GM15510 (cell line): ENCODE data around the gene DYSF.

ENCODE experiments used
- POLR2A ChIP-seq: IDR thresholded peaks from 3 replicates; pipeline ENCODE4 v1.6.1; 2011; ENCODE audit warnings: borderline replicate concordance; ENCODE audit not compliant: insufficient read length; ENCODE audit errors: extremely low read depth

DYSF gene

DNA sequence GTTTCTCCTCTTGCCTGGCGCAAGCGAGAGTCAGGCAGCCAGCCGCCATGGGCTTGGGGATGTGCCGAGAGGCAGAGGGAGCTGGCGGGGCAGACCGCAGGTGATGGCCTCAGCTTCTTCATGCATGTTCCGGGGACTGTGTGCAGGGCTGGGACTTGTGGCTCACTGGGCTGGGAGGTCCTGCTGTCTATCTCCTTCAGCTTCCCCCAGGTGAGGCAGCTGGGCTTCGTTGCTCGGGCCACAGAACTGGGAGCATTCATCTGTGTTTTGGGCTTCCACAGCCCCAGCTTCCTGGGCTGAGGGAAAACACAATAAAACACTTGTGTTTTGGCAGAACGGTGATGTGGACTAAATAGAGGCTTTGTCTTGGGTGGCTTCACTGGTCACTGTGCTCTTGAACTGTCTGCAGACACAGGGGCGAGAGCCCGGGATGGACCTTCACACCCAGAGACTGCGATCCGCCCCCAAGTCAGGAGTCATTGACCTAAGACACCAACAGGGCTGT lies 93.5 kb downstream of the DYSF start:
- TF ChIP-seq POLR2A: no peak

- no peak for TF ChIP-seq POLR2A
These were observed 94.4 kb downstream of the DYSF start for GRCh38 chr2:71547616-71548285.

- no peak for TF ChIP-seq POLR2A
These were observed 95.5 kb downstream of the DYSF start for GRCh38 chr2:71548646-71549425.

DNA sequence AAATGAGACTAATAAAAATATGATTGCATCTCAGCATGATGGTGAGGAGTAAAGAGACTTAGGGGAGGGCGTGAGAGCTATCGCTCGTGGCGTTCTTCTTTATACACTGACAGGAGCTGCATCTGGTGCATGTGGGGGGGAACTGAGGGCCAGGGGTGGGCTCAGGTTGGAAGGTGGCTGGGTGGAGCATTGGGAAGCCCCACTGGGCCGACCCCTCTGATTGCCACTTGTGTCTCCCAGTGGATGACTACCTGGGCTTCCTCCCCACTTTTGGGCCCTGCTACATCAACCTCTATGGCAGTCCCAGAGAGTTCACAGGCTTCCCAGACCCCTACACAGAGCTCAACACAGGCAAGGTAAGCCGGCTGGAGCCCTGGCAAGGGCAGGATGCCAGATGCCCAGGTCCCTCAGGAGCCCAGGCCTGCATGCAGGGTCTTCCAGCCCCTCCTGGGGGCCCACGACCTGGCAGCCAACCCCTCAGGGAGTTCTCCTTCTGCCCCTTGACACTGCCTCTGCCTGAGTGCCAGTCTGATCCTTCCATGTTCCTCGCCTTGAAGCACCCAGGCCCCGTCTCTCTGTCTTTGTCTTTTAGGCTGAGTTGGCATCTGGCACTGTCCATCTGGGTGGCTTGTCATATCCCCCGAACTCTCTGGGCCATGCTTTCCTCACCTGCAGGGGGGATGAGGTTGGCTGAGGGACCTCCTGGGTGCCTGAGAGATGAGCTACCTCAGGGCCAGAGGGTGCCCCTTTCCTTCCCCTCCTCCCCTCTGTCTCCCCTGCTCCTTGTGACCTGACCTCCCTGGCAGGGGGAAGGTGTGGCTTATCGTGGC lies 97.7 kb downstream of the DYSF start:
- no peak for TF ChIP-seq POLR2A

DNA sequence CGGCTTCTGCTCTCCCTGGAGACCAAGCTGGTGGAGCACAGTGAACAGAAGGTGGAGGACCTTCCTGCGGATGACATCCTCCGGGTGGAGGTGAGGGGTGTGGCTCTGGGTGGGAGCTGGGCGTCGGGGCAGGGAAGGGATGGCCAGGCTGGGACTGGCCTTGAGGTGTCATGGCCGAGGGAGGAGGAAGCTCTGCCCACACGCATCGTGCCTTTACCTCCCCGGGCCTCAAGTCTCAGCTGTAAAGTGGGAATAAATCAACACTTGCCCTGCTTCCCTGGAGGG lies 98.2 kb downstream of the DYSF start:
- no peak for TF ChIP-seq POLR2A

GRCh38 chr2:71552356-71552755 lies 99.0 kb downstream of the DYSF start:
- TF ChIP-seq POLR2A: no peak

GRCh38 chr2:71552861-71553301 lies 99.5 kb downstream of the DYSF start:
- no peak for TF ChIP-seq POLR2A

DNA sequence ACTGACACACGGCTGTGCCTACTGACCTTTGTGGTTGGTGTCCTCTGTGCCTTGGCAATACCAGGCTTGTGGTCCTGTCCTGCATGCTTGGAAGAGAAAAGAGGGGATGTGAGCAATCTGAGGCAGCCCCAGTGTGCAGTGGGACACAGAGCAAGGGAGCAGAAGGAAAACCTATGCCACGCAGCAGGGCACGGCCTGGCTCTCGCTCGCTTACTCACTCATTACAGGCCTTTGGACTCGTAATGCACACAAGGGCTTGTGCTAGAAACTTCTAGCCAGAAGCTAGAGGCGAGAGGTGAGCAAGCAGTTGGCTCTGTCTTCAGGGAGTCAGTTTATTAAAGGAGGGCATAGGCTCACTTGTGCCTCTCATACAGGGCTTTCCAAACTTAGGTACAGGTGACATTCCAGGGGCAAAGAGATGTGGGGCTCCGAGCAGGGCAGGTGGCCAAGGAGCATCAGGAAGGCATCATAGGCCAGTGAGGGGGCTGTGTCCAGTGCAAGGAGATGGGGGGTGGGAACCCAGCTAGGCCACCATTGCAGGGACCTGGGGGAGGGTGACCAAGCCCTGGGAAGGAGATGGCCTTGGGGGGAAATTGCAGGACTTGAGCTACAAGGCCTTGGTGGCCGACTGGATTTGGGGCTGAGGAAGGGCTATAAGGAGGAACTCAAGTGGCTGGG lies 100.8 kb downstream of the DYSF start:
- TF ChIP-seq POLR2A: no peak

DNA sequence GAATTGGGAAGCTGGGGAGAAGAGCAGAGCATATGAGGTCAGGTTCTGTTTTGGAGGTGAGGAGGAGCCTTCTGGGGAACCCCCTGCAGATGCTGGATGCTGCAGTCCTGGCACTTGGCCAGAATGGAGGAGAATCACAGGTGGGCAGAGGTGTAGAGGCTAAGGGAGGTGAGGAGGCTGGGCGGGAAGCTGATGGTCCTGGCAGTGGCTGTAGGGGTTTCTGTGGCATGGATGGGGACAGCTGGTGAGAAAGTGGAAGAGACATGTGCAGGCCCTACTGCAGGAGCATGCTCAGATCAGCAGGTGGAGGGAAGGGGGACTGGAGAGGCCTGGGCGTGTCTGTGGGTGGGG lies 101.3 kb downstream of the DYSF start:
- no peak for TF ChIP-seq POLR2A

DNA sequence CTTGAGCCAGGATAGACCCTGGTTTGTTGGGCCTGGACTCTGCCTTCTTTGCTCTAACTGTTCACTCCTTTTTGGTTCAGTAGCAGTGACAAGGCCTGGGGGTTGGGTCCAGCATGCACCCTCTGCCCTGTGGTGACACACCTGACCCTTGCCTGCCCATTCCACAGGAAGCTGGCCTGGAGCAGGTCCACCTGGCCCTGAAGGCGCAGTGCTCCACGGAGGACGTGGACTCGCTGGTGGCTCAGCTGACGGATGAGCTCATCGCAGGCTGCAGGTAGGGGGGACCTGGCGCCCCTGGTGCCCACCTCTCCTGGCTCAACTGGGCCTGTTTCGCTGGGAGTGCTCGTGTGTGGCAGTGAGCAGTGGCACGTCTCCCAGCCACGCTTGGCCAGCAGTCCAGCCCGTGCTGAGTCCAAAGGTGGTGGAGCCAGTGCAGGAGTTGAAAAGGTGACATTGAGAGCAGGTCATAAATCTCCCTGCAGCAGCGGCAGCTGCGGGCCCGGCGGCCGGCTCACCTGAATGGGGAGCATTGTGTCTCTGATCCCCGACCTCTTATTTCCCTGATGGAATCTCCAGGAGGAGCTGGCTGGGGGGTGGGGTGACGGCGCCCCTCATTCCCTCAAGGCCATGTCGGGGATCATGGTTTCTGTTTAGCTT lies 102.6 kb downstream of the DYSF start:
- no peak for TF ChIP-seq POLR2A

DNA sequence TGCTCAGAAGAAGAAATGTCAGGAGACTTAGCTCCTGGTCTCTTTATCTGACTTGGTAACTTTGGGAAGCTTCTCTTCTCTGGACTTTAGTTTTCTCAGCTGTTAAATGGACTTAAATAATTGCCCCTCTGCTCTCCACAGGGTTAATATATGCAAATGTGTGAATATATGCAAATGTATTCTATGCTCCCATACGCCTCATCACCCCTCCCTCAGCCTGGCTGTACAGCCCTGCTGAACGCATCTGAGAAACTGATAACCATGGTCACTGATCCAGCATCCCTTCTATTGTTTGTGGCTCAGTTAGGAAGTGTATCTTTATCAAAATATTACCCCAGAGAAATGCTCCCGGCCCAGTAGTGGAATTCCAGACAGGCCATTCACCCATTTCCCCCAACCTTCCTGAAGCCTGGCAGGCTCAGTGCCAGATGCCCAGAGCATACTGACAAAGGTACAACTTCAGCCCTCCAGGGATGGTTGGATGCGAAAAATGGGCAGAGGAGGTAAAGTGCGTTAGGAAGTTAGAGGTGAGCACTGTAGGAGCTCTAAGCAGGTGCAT lies 103.4 kb downstream of the DYSF start:
- TF ChIP-seq POLR2A: no peak

GRCh38 chr2:71557321-71557720 lies 104.0 kb downstream of the DYSF start:
- no peak for TF ChIP-seq POLR2A

GRCh38 chr2:71558300-71559051 lies 105.1 kb downstream of the DYSF start:
- no peak for TF ChIP-seq POLR2A
